Measurements from ENCODE around the gene TNRC18. TPM values are rescaled to one million over a fixed set of nuclear protein-coding genes. Genes with fewer than 3 reads are reported as not detected.
"Not testable (repeated sequence)": the region's sequence is repeated elsewhere in the genome, so short reads cannot be mapped to it uniquely, and the experiment has no call there.

The TNRC18 gene
- total and polyA plus RNA-seq, 7 donors, result 5.9 to 27.9 (median 18.5) TPM

- intact Hi-C loops (cut with DNase I), result no loop called here
- no peak for DNase-seq
- Histone ChIP-seq H3K4me1 (no peaks in the 10 kb centered on the region), H3K36me3 (ENCODE audit: insufficient read depth in 1 of 2, low read depth in 1 of 2) (peaks cover 0 to 80% of the 10 kb centered on the region in 2 donors), H3K27me3 (ENCODE audit: insufficient read depth in 3 of 3, low read length in 2 of 3) (no peaks in the 10 kb centered on the region), H3K4me3 (no peak overlapping the region), H3K9me3 (no peaks in the 10 kb centered on the region), H3K27ac (no peak overlapping the region)
- TF ChIP-seq CTCF (IDR thresholded peaks at IDR 0.05), result no peak
- WGBS, 3 donors, result 89 to 95% (median 90%) methylated on average over 27 to 31 of the region's 32 CpGs
- no peak for ATAC-seq
Observed at GRCh38 chr7:5333121-5334045, 90.3 kb downstream of the TNRC18 start.

GRCh38 chr7:5332579-5332978 lies 91.1 kb downstream of the TNRC18 start:
- no peak overlapping the region for H3K27ac ChIP-seq
- H3K36me3 ChIP-seq (ENCODE audit: insufficient read depth in 1 of 2, low read depth in 1 of 2), result peaks cover 0 to 81% of the 10 kb centered on the region in 2 donors
- no peaks in the 10 kb centered on the region for H3K27me3 ChIP-seq (ENCODE audit: insufficient read depth in 3 of 3, low read length in 2 of 3)
- no peak overlapping the region for H3K4me3 ChIP-seq
- peak in 1 of 4 donors; percentile 40 for ATAC-seq
- H3K9me3 ChIP-seq, result no peaks in the 10 kb centered on the region
- no peaks in the 10 kb centered on the region for H3K4me1 ChIP-seq
- no peak for DNase-seq
- intact Hi-C loops (cut with DNase I), result no loop called here
- TF ChIP-seq CTCF (IDR thresholded peaks at IDR 0.05), result no peak
- 87 to 90% (median 88%) methylated on average over 35 to 43 of the region's 43 CpGs for WGBS, 3 donors

GRCh38 chr7:5330288-5330687 lies 93.3 kb downstream of the TNRC18 start:
- Histone ChIP-seq H3K4me3 (no peak overlapping the region), H3K9me3 (no peaks in the 10 kb centered on the region), H3K36me3 (ENCODE audit: insufficient read depth in 1 of 2, low read depth in 1 of 2) (peaks cover 0 to 72% of the 10 kb centered on the region in 2 donors), H3K27me3 (ENCODE audit: insufficient read depth in 3 of 3, low read length in 2 of 3) (no peaks in the 10 kb centered on the region), H3K27ac (no peak overlapping the region), H3K4me1 (no peaks in the 10 kb centered on the region)
- 94 to 99% (median 98%) methylated on average over 3 of the region's 3 CpGs for WGBS, 3 donors
- no peak for ATAC-seq
- intact Hi-C loops (cut with DNase I), result no loop called here
- TF ChIP-seq CTCF (IDR thresholded peaks at IDR 0.05), result no peak
- DNase-seq, result no peak

- no peaks in the 10 kb centered on the region for H3K27me3 ChIP-seq (ENCODE audit: insufficient read depth in 3 of 3, low read length in 2 of 3)
- no peak for TF ChIP-seq CTCF (IDR thresholded peaks at IDR 0.05)
- no peak overlapping the region for H3K4me3 ChIP-seq
- H3K36me3 ChIP-seq (ENCODE audit: insufficient read depth in 1 of 2, low read depth in 1 of 2), result peaks cover 3 to 75% of the 10 kb centered on the region in 2 donors
- 93 to 98% (median 95%) methylated on average over 9 to 10 of the region's 10 CpGs for WGBS, 3 donors
- DNase-seq (no peak), ATAC-seq (no peak)
- no peaks in the 10 kb centered on the region for H3K9me3 ChIP-seq
- no peaks in the 10 kb centered on the region for H3K4me1 ChIP-seq
- no peak overlapping the region for H3K27ac ChIP-seq
- intact Hi-C loops (cut with DNase I), result no loop called here
Observed at GRCh38 chr7:5324961-5325360, 98.7 kb downstream of the TNRC18 start.

GRCh38 chr7:5323800-5324781 lies 99.5 kb downstream of the TNRC18 start:
- H3K9me3 ChIP-seq; ATAC-seq; H3K27ac ChIP-seq; H3K27me3 ChIP-seq (ENCODE audit: insufficient read depth in 3 of 3, low read length in 2 of 3); DNase-seq; H3K4me3 ChIP-seq; H3K4me1 ChIP-seq; intact Hi-C loops (cut with DNase I): not testable (repeated sequence)
- WGBS, 3 donors, result 87 to 94% (median 93%) methylated on average over 28 to 31 of the region's 31 CpGs
- peaks cover 4 to 75% of the 10 kb centered on the region in 2 donors for H3K36me3 ChIP-seq (ENCODE audit: insufficient read depth in 1 of 2, low read depth in 1 of 2)

Measured in psoas muscle (tissue), 8 donors.